ENCODE data around the gene RNF212.

DNA sequence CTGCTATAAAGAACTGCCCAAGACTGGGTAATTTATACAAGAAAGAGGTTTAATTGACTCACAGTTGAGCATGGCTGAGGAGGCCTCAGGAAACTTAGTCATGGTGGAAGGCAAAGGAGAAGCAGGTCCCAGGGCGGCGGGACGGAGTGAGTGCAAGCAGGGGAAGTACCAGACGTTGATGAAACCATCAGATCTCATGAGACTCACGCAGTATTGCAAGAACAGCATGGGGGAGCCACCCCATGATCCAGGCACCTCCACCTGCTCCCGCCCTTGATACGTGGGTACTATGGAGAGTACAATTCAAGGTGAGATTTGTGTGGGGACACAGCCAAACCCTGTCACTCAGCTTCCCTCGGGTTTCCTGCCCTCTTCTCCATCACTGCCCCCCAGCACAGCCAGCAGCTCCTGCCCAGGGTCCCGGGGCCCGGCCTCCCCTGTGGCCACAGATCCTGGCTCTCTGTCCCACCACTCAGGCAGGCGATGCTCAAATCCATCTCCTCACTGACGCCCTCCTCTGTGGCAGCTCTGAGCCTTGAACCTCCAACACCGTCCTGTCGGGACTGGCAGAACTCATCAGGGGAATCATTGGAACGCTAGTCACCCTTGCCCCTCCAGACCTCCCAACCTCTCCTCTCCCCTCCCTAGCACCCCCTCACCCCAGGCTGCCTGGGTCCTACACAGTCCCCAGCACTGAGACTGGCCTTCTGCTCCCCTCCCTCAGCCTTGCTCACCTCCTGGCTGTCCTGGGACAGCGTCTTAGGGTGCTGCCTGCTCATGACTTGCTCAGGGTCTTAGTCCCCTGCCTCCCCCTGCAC, 64.4 kb downstream of the RNF212 start:
- no peak for TF ChIP-seq ZFX (IDR thresholded peaks at IDR 0.05)
- TF ChIP-seq, protein P1, sequence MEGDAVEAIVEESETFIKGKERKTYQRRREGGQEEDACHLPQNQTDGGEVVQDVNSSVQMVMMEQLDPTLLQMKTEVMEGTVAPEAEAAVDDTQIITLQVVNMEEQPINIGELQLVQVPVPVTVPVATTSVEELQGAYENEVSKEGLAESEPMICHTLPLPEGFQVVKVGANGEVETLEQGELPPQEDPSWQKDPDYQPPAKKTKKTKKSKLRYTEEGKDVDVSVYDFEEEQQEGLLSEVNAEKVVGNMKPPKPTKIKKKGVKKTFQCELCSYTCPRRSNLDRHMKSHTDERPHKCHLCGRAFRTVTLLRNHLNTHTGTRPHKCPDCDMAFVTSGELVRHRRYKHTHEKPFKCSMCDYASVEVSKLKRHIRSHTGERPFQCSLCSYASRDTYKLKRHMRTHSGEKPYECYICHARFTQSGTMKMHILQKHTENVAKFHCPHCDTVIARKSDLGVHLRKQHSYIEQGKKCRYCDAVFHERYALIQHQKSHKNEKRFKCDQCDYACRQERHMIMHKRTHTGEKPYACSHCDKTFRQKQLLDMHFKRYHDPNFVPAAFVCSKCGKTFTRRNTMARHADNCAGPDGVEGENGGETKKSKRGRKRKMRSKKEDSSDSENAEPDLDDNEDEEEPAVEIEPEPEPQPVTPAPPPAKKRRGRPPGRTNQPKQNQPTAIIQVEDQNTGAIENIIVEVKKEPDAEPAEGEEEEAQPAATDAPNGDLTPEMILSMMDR (conservative IDR thresholded peaks at IDR 0.05) = no peak
